Esophagus (tissue), 2 donors: ENCODE data around the gene OTOP1. TPM values are rescaled to one million over a fixed set of nuclear protein-coding genes. Genes with fewer than 3 reads are reported as not detected.
"Not testable (repeated sequence)": the region's sequence is repeated elsewhere in the genome, so short reads cannot be mapped to it uniquely, and the experiment has no call there.

Experiments used
- H3K27ac ChIP-seq, 2 donors: one replicate each; pipeline ENCODE4 v1.5.1; 2013; ENCODE audit warnings: low read depth in 2 of 2, mild to moderate bottlenecking in 2 of 2, inconsistent platforms in 1 of 2, low read length in 1 of 2, moderate library complexity in 1 of 2
- H3K27me3 ChIP-seq, 2 donors: one replicate each; pipeline ENCODE4 v1.6.1; 2013; ENCODE audit warnings: low read length in 2 of 2, control low read depth in 1 of 2, mild to moderate bottlenecking in 1 of 2; ENCODE audit not compliant: insufficient read depth in 2 of 2, control insufficient read depth in 1 of 2
- H3K36me3 ChIP-seq, 2 donors: one replicate each; pipeline ENCODE4 v1.6.1; 2013; ENCODE audit warnings: low read length in 1 of 2; ENCODE audit not compliant: control insufficient read depth in 2 of 2, insufficient read depth in 2 of 2
- H3K4me1 ChIP-seq, 2 donors: one replicate each; pipeline ENCODE4 v1.6.1; 2013; ENCODE audit warnings: low read length in 1 of 2; ENCODE audit not compliant: control insufficient read depth in 2 of 2, insufficient read depth in 2 of 2
- H3K4me3 ChIP-seq, 2 donors: one replicate each; pipeline ENCODE4 v1.5.1; 2013; ENCODE audit warnings: low read length in 2 of 2, mild to moderate bottlenecking in 2 of 2, low read depth in 1 of 2, moderate library complexity in 1 of 2
- H3K9me3 ChIP-seq, 2 donors: one replicate each; pipeline ENCODE4 v1.6.1; 2013; ENCODE audit warnings: mild to moderate bottlenecking in 2 of 2, low read depth in 1 of 2, low read length in 1 of 2, moderate library complexity in 1 of 2; ENCODE audit not compliant: control insufficient read depth in 2 of 2, insufficient read depth in 1 of 2
- whole genome bisulfite sequencing, 2 donors: extraction: QIAGEN DNeasy Blood & Tissue Kit; methylation state at CpG; one replicate each; pipeline ENCODE4 v1.1.7; 2013; 5-methylcytosine and 5-hydroxymethylcytosine counted together
- polyA plus RNA-seq, 2 donors: library from polyadenylated mRNA; stranded (reverse); fragments of 200-250 nt; gene quantifications; one replicate each; pipeline ENCODE4 v1.2.3, GENCODE V29; 2013
- donor health status: healthy with polysubstance abuse.
- donor health status: Bipolar disorder and iron deficiency.

OTOP1 gene
- polyA plus RNA-seq, 2 donors = 0.12 to 0.13 TPM

GRCh38 chr4:4170596-4171150 lies 56.1 kb downstream of the OTOP1 start:
- H3K4me1 ChIP-seq = no peaks in the 10 kb centered on the region
- 84 to 89% methylated on average over 10 of the region's 10 CpGs for WGBS, 2 donors
- no peaks in the 10 kb centered on the region for H3K36me3 ChIP-seq
- H3K27me3 ChIP-seq = no peaks in the 10 kb centered on the region
- H3K27ac ChIP-seq = no peak overlapping the region
- H3K9me3 ChIP-seq = no peaks in the 10 kb centered on the region
- no peak overlapping the region for H3K4me3 ChIP-seq

GRCh38 chr4:4167981-4168780 lies 58.5 kb downstream of the OTOP1 start:
- not testable (repeated sequence) for H3K4me3 ChIP-seq, H3K9me3 ChIP-seq, H3K36me3 ChIP-seq, H3K27me3 ChIP-seq, H3K4me1 ChIP-seq, H3K27ac ChIP-seq
- WGBS, 2 donors = 78 to 82% methylated on average over 19 of the region's 19 CpGs

GRCh38 chr4:4166986-4167385 lies 59.7 kb downstream of the OTOP1 start:
- not testable (repeated sequence) for H3K27ac ChIP-seq, H3K27me3 ChIP-seq, H3K4me1 ChIP-seq, H3K4me3 ChIP-seq, H3K9me3 ChIP-seq, H3K36me3 ChIP-seq
- 34 to 39% methylated on average over 13 of the region's 13 CpGs for WGBS, 2 donors

- 75 to 77% methylated on average over 18 of the region's 18 CpGs for WGBS, 2 donors
- not testable (repeated sequence) for H3K27me3 ChIP-seq, H3K4me3 ChIP-seq, H3K36me3 ChIP-seq, H3K4me1 ChIP-seq, H3K9me3 ChIP-seq, H3K27ac ChIP-seq
Measured at GRCh38 chr4:4165701-4166392, 60.9 kb downstream of the OTOP1 start.

GRCh38 chr4:4164532-4165173 lies 62.1 kb downstream of the OTOP1 start:
- H3K27me3 ChIP-seq, H3K4me3 ChIP-seq, H3K4me1 ChIP-seq, H3K36me3 ChIP-seq, H3K27ac ChIP-seq, H3K9me3 ChIP-seq: not testable (repeated sequence)
- WGBS, 2 donors = 85 to 88% methylated on average over 18 of the region's 18 CpGs

- not testable (repeated sequence) for H3K4me3 ChIP-seq, H3K27ac ChIP-seq, H3K9me3 ChIP-seq, H3K4me1 ChIP-seq, H3K36me3 ChIP-seq, H3K27me3 ChIP-seq
- WGBS, 2 donors = 45 to 54% methylated on average over 7 of the region's 7 CpGs
Measured at GRCh38 chr4:4162186-4162585, 64.5 kb downstream of the OTOP1 start.

- H3K9me3 ChIP-seq, H3K4me1 ChIP-seq, H3K36me3 ChIP-seq, H3K27ac ChIP-seq, H3K4me3 ChIP-seq, H3K27me3 ChIP-seq: not testable (repeated sequence)
- 45 to 51% methylated on average over 17 of the region's 17 CpGs for WGBS, 2 donors
Measured at GRCh38 chr4:4160956-4161665, 65.6 kb downstream of the OTOP1 start.

- 0 to 5% methylated on average over 3 to 5 of the region's 8 CpGs for WGBS, 2 donors
- H3K27me3 ChIP-seq = not testable (repeated sequence)
Measured at GRCh38 chr4:4145622-4146021, 81.1 kb downstream of the OTOP1 start.

GRCh38 chr4:4143376-4143775 lies 83.4 kb downstream of the OTOP1 start:
- H3K36me3 ChIP-seq, H3K9me3 ChIP-seq, H3K4me1 ChIP-seq, H3K27me3 ChIP-seq, H3K27ac ChIP-seq: not testable (repeated sequence)
- 1 to 2% methylated on average over 19 to 45 of the region's 47 CpGs for WGBS, 2 donors
- peak overlapping the region in 1 of 2 donors; percentile 26 for H3K4me3 ChIP-seq

More at GRCh38 chr4:4145622-4146021, 81.1 kb downstream of the OTOP1 start:
- not testable (repeated sequence) for H3K36me3 ChIP-seq, H3K4me3 ChIP-seq, H3K27ac ChIP-seq, H3K9me3 ChIP-seq, H3K4me1 ChIP-seq
